Activated CD8-positive, alpha-beta memory T cell treated with anti-CD3 and anti-CD28 coated beads, Interleukin-2, amount 50 U/mL, for 24 hours (primary cell): Measurements from ENCODE around the gene RAB7B.

Source experiments
- DNase-seq: peaks from one replicate; pipeline ENCODE4 v3.0.0-alpha.2; 2020; ENCODE audit errors: extremely low read depth

Gene RAB7B

GRCh38 chr1:205948886-205949285 is 54.3 kb downstream of the RAB7B start:
- no peak for DNase-seq

- DNase-seq, result no peak
Observed at GRCh38 chr1:205948039-205948438, 55.2 kb downstream of the RAB7B start.

GRCh38 chr1:205947024-205947423 is 56.2 kb downstream of the RAB7B start:
- DNase-seq, result no peak

GRCh38 chr1:205945069-205945468 is 58.1 kb downstream of the RAB7B start:
- DNase-seq, result no peak

- no peak for DNase-seq
Observed at GRCh38 chr1:205944525-205944924, 58.7 kb downstream of the RAB7B start.

GRCh38 chr1:205943245-205943644 is 60.0 kb downstream of the RAB7B start, which contains the start of gene SLC26A9:
Gene SLC26A9, minus strand, starts transcription at chr1:205943456. Its CDS starts 7,636 bp downstream, at chr1:205935820.
- DNase-seq, result no peak

GRCh38 chr1:205942631-205943159 is 60.5 kb downstream of the RAB7B start:
- no peak for DNase-seq

GRCh38 chr1:205940710-205941109 is 62.5 kb downstream of the RAB7B start:
- no peak for DNase-seq

- DNase-seq, result no peak
Observed at GRCh38 chr1:205939690-205940330, 63.4 kb downstream of the RAB7B start.

GRCh38 chr1:205938682-205939081 is 64.5 kb downstream of the RAB7B start:
- DNase-seq, result no peak

- DNase-seq, result no peak
Observed at GRCh38 chr1:205936846-205937586, 66.2 kb downstream of the RAB7B start.

GRCh38 chr1:205936311-205936710 is 66.9 kb downstream of the RAB7B start:
- no peak for DNase-seq

- no peak for DNase-seq
Observed at GRCh38 chr1:205935869-205936268, 67.3 kb downstream of the RAB7B start.

GRCh38 chr1:205934788-205935187 is 68.4 kb downstream of the RAB7B start:
- no peak for DNase-seq

- DNase-seq, result no peak
Observed at GRCh38 chr1:205933671-205934618, 69.2 kb downstream of the RAB7B start.

GRCh38 chr1:205932776-205933175 is 70.4 kb downstream of the RAB7B start:
- DNase-seq, result no peak

GRCh38 chr1:205930799-205931281 is 72.4 kb downstream of the RAB7B start:
- no peak for DNase-seq

GRCh38 chr1:205930195-205930577 is 73.0 kb downstream of the RAB7B start:
- DNase-seq, result no peak

GRCh38 chr1:205929496-205930194 is 73.5 kb downstream of the RAB7B start:
- no peak for DNase-seq

GRCh38 chr1:205928317-205928716 is 74.9 kb downstream of the RAB7B start:
- DNase-seq, result no peak

- no peak for DNase-seq
Observed at GRCh38 chr1:205927676-205928075, 75.5 kb downstream of the RAB7B start.
